ENCODE results near the gene ABCC1.
"Not testable (repeated sequence)": the region's sequence is repeated elsewhere in the genome, so short reads cannot be mapped to it uniquely, and the experiment has no call there.

The ABCC1 gene

GRCh38 chr16:15911198-15911597 is 38.2 kb upstream of the ABCC1 start:
- CTCF ChIA-PET: interaction anchor here (0.6 kb wide), 1 partner anchor 29 kb away, joined by 4 read pairs; no protein-coding TSS in a partner anchor
- POLR2A ChIA-PET (ENCODE audit: low non-redundant PET): no interaction called here
- TF ChIP-seq, protein P1, sequence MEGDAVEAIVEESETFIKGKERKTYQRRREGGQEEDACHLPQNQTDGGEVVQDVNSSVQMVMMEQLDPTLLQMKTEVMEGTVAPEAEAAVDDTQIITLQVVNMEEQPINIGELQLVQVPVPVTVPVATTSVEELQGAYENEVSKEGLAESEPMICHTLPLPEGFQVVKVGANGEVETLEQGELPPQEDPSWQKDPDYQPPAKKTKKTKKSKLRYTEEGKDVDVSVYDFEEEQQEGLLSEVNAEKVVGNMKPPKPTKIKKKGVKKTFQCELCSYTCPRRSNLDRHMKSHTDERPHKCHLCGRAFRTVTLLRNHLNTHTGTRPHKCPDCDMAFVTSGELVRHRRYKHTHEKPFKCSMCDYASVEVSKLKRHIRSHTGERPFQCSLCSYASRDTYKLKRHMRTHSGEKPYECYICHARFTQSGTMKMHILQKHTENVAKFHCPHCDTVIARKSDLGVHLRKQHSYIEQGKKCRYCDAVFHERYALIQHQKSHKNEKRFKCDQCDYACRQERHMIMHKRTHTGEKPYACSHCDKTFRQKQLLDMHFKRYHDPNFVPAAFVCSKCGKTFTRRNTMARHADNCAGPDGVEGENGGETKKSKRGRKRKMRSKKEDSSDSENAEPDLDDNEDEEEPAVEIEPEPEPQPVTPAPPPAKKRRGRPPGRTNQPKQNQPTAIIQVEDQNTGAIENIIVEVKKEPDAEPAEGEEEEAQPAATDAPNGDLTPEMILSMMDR (conservative IDR thresholded peaks at IDR 0.05; ENCODE audit: low read depth): no peak
- DNase-seq (ENCODE audit: low spot score): no peak
- no peak overlapping the region for H3K27ac ChIP-seq

DNA sequence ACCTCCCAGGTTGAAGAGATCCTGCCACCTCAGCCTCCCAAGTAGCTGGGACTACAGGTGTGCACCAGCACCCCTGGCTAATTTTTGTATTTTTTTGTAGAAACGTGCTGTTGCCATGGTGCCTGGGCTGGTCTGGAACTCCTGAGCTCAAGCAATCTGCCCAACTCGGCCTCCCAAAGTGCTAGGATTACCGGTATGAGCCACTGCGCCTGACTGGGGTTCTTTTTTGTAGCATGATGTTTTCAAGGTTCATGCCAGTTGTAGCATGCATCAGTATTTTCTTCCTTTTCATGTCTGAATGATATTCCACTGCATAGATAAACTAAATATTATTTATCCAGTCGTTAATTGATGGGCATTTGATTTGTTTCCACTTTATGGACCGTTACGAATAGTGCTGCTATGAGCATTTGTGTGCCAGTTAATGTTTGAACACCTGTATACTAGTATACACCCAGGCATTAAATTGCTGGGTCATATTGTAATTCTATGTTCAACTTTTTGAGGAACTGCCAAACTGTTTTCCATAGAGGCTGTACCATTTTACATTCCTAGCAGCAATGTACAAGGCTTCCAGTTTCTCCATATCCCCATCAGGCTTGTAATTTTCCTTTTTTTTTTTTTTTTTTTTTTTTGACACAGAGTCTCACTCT is 36.2 kb upstream of the ABCC1 start:
- ChIA-PET CTCF (no interaction called here), POLR2A (ENCODE audit: low non-redundant PET) (no interaction called here)
- H3K27ac ChIP-seq: no peak overlapping the region
- TF ChIP-seq, protein P1 (conservative IDR thresholded peaks at IDR 0.05; ENCODE audit: low read depth): no peak
- no peak for DNase-seq (ENCODE audit: low spot score)

DNA sequence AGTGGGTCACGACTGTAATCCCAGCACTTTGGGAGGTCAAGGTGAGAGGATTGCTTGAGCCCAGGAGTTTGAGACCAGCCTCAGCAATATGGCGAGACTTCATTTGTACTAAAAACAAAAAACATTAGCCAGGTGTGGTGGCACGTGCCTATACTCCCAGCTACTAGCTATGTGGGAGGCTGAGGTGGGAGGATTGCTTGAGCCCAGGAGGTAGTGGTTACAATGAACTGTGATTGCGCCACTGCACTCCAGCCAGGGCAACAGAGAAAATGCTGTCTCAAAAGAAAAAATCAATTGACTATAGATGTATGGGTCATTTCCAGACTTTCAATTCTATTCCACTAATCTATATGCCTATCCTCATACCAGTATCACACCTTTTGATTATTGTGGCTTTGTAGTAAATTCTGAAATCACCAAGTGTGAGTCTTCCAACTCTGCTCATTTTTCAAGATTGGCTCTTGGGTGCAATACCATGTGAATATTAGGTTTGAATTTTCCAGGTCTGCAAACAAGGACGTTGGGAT is 33.8 kb upstream of the ABCC1 start:
- DNase-seq (ENCODE audit: low spot score): no peak
- POLR2A ChIA-PET (ENCODE audit: low non-redundant PET): no interaction called here
- no peak overlapping the region for H3K27ac ChIP-seq
- TF ChIP-seq, protein P1 (conservative IDR thresholded peaks at IDR 0.05; ENCODE audit: low read depth): no peak
- CTCF ChIA-PET: no interaction called here

GRCh38 chr16:15916323-15916722 is 33.1 kb upstream of the ABCC1 start:
- TF ChIP-seq, protein P1 (conservative IDR thresholded peaks at IDR 0.05; ENCODE audit: low read depth): no peak
- ChIA-PET POLR2A (ENCODE audit: low non-redundant PET) (no interaction called here), CTCF (no interaction called here)

DNA sequence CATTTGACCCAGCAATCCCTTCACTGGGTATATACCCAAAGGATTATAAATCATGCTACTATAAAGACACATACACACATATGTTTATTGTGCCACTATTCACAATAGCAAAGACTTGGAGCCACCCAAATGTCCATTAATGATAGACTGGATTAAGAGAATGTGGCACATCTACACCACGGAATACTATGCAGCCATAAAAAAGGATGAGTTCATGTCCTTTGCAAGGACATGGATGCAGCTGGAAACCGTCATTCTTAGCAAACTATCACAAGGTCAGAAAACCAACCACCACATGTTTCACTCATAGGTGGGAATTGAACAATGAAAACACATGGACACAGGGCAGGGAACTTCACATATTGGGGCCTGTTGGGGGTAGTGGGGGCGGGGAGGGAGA is 31.1 kb upstream of the ABCC1 start:
- CTCF ChIA-PET; DNase-seq (ENCODE audit: low spot score); POLR2A ChIA-PET (ENCODE audit: low non-redundant PET); H3K27ac ChIP-seq: not testable (repeated sequence)

More at GRCh38 chr16:15916323-15916722, 33.1 kb upstream of the ABCC1 start:
- H3K27ac ChIP-seq: no peak overlapping the region
- no peak for DNase-seq (ENCODE audit: low spot score)

- no peak for DNase-seq (ENCODE audit: low spot score)
- ChIA-PET POLR2A (ENCODE audit: low non-redundant PET) (no interaction called here), CTCF (interaction anchor here (0.6 kb wide), 1 partner anchor 10 kb away, joined by 3 read pairs; no protein-coding TSS in a partner anchor)
- TF ChIP-seq, protein P1 (conservative IDR thresholded peaks at IDR 0.05; ENCODE audit: low read depth): no peak
- peak overlapping the region; percentile 89 for H3K27ac ChIP-seq
Observed at GRCh38 chr16:15919331-15919730, 30.1 kb upstream of the ABCC1 start.

GRCh38 chr16:15924996-15925395 is 24.4 kb upstream of the ABCC1 start:
- TF ChIP-seq, protein P1 (conservative IDR thresholded peaks at IDR 0.05; ENCODE audit: low read depth): no peak
- H3K27ac ChIP-seq: peak overlapping the region; percentile 41
- CTCF ChIA-PET: no interaction called here
- POLR2A ChIA-PET (ENCODE audit: low non-redundant PET): interaction anchor here (0.6 kb wide), 1 partner anchor 19 kb away, joined by 6 read pairs; no protein-coding TSS in a partner anchor
- no peak for DNase-seq (ENCODE audit: low spot score)
